Tibial nerve (tissue), 4 donors: ENCODE measurements around the gene ZFP3. TPM values are rescaled to one million over a fixed set of nuclear protein-coding genes. Genes with fewer than 3 reads are reported as not detected.

Experiments
- DNase-seq, 2 donors: peaks; one replicate each; pipeline ENCODE4 v3.0.0-alpha.2; 2019; ENCODE audit warnings: low spot score in 2 of 2
- H3K27ac ChIP-seq, 4 donors: fragments of 200-600 bp; sonication (generic) in 3 of 4; one replicate each; pipeline ENCODE4 v1.5.1; 2017 to 2019; ENCODE audit warnings: mild to moderate bottlenecking in 1 of 4
- H3K27me3 ChIP-seq, 2 donors: fragments of 200-600 bp; sonication (generic) in 1 of 2; one replicate each; pipeline versions ENCODE4 v1.5.1 to v1.6.0; 2017 to 2019
- H3K36me3 ChIP-seq, 3 donors: fragments of 200-600 bp; sonication (generic); one replicate each; pipeline ENCODE4 v1.5.1; 2018 to 2019
- H3K4me1 ChIP-seq, 4 donors: fragments of 200-600 bp; sonication (generic) in 3 of 4; one replicate each; pipeline ENCODE4 v1.5.1; 2017 to 2019
- H3K4me3 ChIP-seq, 4 donors: fragments of 200-600 bp; sonication (generic) in 3 of 4; one replicate each; pipeline ENCODE4 v1.5.1; 2017 to 2019; ENCODE audit warnings: mild to moderate bottlenecking in 1 of 4, moderate library complexity in 1 of 4
- H3K9me3 ChIP-seq, 4 donors: fragments of 200-600 bp; sonication (generic) in 3 of 4; one replicate each; pipeline ENCODE4 v1.5.1; 2017 to 2019
- EP300 ChIP-seq, 2 donors: sonication (generic); formaldehyde crosslinking; IDR thresholded peaks; one replicate each; pipeline ENCODE4 v1.6.1; 2017; ENCODE audit warnings: antibody characterized with exemption in 2 of 2, mild to moderate bottlenecking in 1 of 2
- POLR2A ChIP-seq, 2 donors: fragments of 450-650 bp; IDR thresholded peaks; one replicate each; pipeline ENCODE4 v1.6.1; 2017; ENCODE audit warnings: antibody characterized with exemption in 2 of 2, mild to moderate bottlenecking in 2 of 2, moderate library complexity in 2 of 2
- WGBS, 2 donors: methylation state at CpG; one replicate each; pipeline ENCODE4 v1.1.5; 2018; 5-methylcytosine and 5-hydroxymethylcytosine counted together
- total RNA-seq, 4 donors: library from RNA; depleted of rRNA; stranded (reverse); fragments of >200 nt; gene quantifications; one replicate each; pipeline ENCODE4 v1.1.0, GENCODE V29; 2016
- TF ChIP-seq, protein P1 (sequence below), 5 experiments: fragments of 200-600 bp in 3 of 5; fragments of 450-650 bp in 2 of 5; sonication (generic) in 3 of 5; IDR thresholded peaks; one replicate each; pipeline ENCODE4 v1.5.1; 2016 to 2019; ENCODE audit warnings: antibody characterized with exemption in 5 of 5, mild to moderate bottlenecking in 3 of 5, moderate library complexity in 2 of 5

ZFP3 gene
- total RNA-seq, 4 donors from 2014 or later = 2.5 to 7.1 (median 4.7) TPM

DNA sequence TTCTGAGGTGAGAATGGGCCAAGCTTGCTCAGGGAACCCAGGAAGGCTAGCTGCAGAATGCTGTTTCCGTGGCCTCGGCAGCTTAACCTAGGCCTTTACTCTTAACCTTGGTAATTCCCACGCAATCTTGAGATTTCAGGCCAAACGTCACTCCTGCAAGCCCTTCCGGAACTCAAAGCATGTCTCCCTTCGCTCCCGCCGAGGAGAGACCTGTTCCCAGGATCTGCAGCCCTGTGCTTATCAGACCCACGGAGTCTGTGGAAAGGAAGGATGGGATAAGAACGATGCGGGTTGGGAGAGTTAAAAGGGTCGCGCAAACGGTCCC is 524 bp upstream of the ZFP3 start:
- H3K9me3 ChIP-seq = peaks cover 0 to 18% (median 0%) of the 10 kb centered on the region in 4 donors
- TF ChIP-seq, protein P1, sequence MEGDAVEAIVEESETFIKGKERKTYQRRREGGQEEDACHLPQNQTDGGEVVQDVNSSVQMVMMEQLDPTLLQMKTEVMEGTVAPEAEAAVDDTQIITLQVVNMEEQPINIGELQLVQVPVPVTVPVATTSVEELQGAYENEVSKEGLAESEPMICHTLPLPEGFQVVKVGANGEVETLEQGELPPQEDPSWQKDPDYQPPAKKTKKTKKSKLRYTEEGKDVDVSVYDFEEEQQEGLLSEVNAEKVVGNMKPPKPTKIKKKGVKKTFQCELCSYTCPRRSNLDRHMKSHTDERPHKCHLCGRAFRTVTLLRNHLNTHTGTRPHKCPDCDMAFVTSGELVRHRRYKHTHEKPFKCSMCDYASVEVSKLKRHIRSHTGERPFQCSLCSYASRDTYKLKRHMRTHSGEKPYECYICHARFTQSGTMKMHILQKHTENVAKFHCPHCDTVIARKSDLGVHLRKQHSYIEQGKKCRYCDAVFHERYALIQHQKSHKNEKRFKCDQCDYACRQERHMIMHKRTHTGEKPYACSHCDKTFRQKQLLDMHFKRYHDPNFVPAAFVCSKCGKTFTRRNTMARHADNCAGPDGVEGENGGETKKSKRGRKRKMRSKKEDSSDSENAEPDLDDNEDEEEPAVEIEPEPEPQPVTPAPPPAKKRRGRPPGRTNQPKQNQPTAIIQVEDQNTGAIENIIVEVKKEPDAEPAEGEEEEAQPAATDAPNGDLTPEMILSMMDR (IDR thresholded peaks at IDR 0.05) = no peak
- TF ChIP-seq POLR2A (IDR thresholded peaks at IDR 0.05) (no peak), EP300 (IDR thresholded peaks at IDR 0.05) (no peak)
- H3K36me3 ChIP-seq = peaks cover 0 to 32% (median 0%) of the 10 kb centered on the region in 3 donors
- H3K27ac ChIP-seq = peak overlapping the region; percentile 33 to 83 (median 76)
- H3K4me3 ChIP-seq = peak overlapping the region; percentile 50 to 80 (median 63)
- DNase-seq = no peak
- peaks cover 0 to 20% (median 10%) of the 10 kb centered on the region in 4 donors for H3K4me1 ChIP-seq
- 14% methylated on average over 14 of the region's 14 CpGs for WGBS, 2 donors
- H3K27me3 ChIP-seq = no peaks in the 10 kb centered on the region

DNA sequence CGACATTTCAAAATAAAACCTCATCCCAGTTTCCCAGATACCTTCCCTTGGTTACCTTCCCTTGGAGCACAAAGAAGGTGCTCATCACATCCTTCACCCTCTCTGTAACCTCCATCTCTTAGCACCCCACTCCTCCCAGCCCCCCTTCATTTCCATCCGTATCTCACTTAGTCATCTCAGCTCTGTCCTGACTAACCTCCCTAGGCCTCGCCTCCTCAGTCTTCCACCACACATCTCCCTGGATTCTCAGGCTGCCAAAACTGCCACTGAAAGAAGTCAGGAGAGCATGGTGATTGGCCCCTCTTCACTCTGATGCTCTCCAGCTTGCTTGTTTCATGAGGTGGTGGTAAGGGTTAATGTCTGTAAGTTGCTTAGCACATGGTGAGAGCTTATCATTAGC is 2.3 kb downstream of the ZFP3 start:
- peaks cover 0 to 44% (median 5%) of the 10 kb centered on the region in 4 donors for H3K9me3 ChIP-seq
- H3K27ac ChIP-seq = no peak overlapping the region
- no peak for DNase-seq
- WGBS, 2 donors = 87 to 95% methylated on average over 3 of the region's 3 CpGs
- H3K36me3 ChIP-seq = peaks cover 0 to 57% (median 0%) of the 10 kb centered on the region in 3 donors
- H3K4me3 ChIP-seq = no peak overlapping the region
- TF ChIP-seq, protein P1 (IDR thresholded peaks at IDR 0.05) = no peak
- TF ChIP-seq EP300 (IDR thresholded peaks at IDR 0.05) (no peak), POLR2A (IDR thresholded peaks at IDR 0.05) (no peak)
- no peaks in the 10 kb centered on the region for H3K27me3 ChIP-seq
- peaks cover 0 to 20% (median 10%) of the 10 kb centered on the region in 4 donors for H3K4me1 ChIP-seq

DNA sequence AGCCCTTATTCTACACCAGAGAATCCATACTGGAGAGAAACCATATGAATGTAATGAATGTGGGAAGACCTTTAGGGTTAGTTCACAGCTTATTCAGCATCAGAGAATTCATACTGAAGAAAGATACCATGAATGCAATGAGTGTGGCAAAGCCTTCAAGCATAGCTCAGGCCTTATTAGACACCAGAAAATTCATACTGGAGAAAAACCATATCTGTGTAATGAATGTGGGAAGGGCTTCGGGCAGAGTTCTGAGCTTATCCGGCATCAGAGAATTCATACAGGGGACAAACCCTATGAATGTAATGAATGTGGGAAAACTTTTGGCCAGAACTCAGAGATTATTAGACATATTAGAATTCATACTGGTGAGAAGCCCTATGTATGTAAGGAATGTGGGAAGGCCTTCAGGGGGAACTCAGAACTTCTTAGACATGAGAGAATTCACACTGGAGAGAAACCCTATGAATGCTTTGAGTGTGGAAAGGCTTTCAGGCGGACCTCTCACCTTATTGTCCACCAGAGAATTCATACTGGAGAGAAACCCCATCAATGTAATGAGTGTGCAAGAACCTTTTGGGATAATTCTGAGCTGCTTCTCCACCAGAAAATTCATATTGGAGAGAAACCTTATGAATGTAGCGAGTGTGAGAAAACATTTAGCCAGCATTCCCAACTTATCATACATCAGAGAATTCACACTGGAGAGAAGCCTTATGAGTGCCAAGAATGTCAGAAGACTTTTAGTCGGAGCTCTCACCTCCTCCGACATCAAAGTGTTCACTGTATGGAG is 14.1 kb downstream of the ZFP3 start:
- H3K27ac ChIP-seq = no peak overlapping the region
- no peaks in the 10 kb centered on the region for H3K4me1 ChIP-seq
- DNase-seq = no peak
- peaks cover 10 to 76% (median 31%) of the 10 kb centered on the region in 3 donors for H3K36me3 ChIP-seq
- H3K9me3 ChIP-seq = peaks cover 29 to 100% (median 64%) of the 10 kb centered on the region in 4 donors
- 97 to 99% methylated on average over 6 of the region's 6 CpGs for WGBS, 2 donors
- TF ChIP-seq POLR2A (IDR thresholded peaks at IDR 0.05) = no peak
- TF ChIP-seq, protein P1 (IDR thresholded peaks at IDR 0.05) = no peak
- no peak for TF ChIP-seq EP300 (IDR thresholded peaks at IDR 0.05)
- H3K4me3 ChIP-seq = no peak overlapping the region
- peaks cover 0 to 1% of the 10 kb centered on the region in 2 donors for H3K27me3 ChIP-seq

DNA sequence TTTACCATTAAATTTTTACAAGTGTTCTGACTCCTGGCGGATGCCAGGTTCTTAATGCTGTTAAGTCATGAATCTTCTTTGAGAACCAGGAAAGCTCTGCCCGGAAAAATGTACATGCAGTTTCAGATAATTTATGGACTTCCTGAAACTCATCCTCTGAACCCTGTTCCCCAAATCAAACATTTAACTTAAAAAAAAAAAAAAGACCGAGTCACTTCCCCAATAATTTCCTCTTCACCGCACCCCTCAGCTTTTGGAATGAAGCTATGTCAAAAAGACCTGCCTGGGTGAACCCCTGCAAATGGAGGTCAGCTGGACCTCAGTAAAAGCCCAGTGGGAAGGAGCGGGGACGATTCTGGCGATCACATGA is 18.4 kb downstream of the ZFP3 start:
- Histone ChIP-seq H3K9me3 (peaks cover 13 to 72% (median 38%) of the 10 kb centered on the region in 4 donors), H3K27ac (no peak overlapping the region), H3K36me3 (peaks cover 0 to 33% (median 6%) of the 10 kb centered on the region in 3 donors), H3K4me1 (no peaks in the 10 kb centered on the region), H3K27me3 (peaks cover 0 to 7% of the 10 kb centered on the region in 2 donors), H3K4me3 (peak overlapping the region; percentile 16 to 53 (median 35))
- WGBS, 2 donors = 19 to 22% methylated on average over 7 of the region's 7 CpGs
- TF ChIP-seq, protein P1 (IDR thresholded peaks at IDR 0.05) = no peak
- no peak for TF ChIP-seq POLR2A (IDR thresholded peaks at IDR 0.05)
- no peak for TF ChIP-seq EP300 (IDR thresholded peaks at IDR 0.05)
- no peak for DNase-seq

GRCh38 chr17:5097101-5097834 is 19.0 kb downstream of the ZFP3 start:
- Histone ChIP-seq H3K36me3 (peaks cover 0 to 27% (median under 1%) of the 10 kb centered on the region in 3 donors), H3K9me3 (peaks cover 8 to 67% (median 34%) of the 10 kb centered on the region in 4 donors), H3K27me3 (peaks cover 0 to 7% of the 10 kb centered on the region in 2 donors), H3K27ac (peak overlapping the region in 1 of 4 donors; percentile 30), H3K4me3 (peak overlapping the region; percentile 16 to 53 (median 35)), H3K4me1 (no peaks in the 10 kb centered on the region)
- TF ChIP-seq EP300 (IDR thresholded peaks at IDR 0.05) = no peak
- TF ChIP-seq POLR2A (IDR thresholded peaks at IDR 0.05) = no peak
- TF ChIP-seq, protein P1 (IDR thresholded peaks at IDR 0.05) = no peak
- 1 to 3% methylated on average over 27 to 37 of the region's 63 CpGs for WGBS, 2 donors
- DNase-seq = peak in 1 of 2 donors; percentile 12
